ENCODE results near the gene HNF4A. TPM values are rescaled to one million over a fixed set of nuclear protein-coding genes. Genes with fewer than 3 reads are reported as not detected.

HNF4A gene
- polyA plus RNA-seq, 1 experiment = not detected

- Histone ChIP-seq H3K9me3 (ENCODE audit: control insufficient read depth, insufficient read depth, low read length) (no peaks in the 10 kb centered on the region), H3K27me3 (ENCODE audit: control insufficient read depth, insufficient read depth, low read length) (peaks cover 26% of the 10 kb centered on the region), H3K27ac (ENCODE audit: low read depth, low read length) (no peak overlapping the region), H3K4me3 (ENCODE audit: low read depth, low read length) (no peak overlapping the region)
- POLR2A ChIA-PET = no interaction called here
- no peak for DNase-seq (ENCODE audit: low read depth, low spot score)
- TF ChIP-seq CTCF (IDR thresholded peaks at IDR 0.05; ENCODE audit: low read depth, low read length) = no peak
- CTCF ChIA-PET = interaction anchor here (0.8 kb wide), 1 partner anchor 22 kb away, joined by 9 read pairs; no protein-coding TSS in a partner anchor
These were observed 55.1 kb downstream of the HNF4A start for GRCh38 chr20:44410583-44411019.

GRCh38 chr20:44411020-44411756 lies 55.7 kb downstream of the HNF4A start:
- no peak overlapping the region for H3K27ac ChIP-seq (ENCODE audit: low read depth, low read length)
- no peak for DNase-seq (ENCODE audit: low read depth, low spot score)
- POLR2A ChIA-PET = no interaction called here
- TF ChIP-seq CTCF (IDR thresholded peaks at IDR 0.05; ENCODE audit: low read depth, low read length) = no peak
- peaks cover 30% of the 10 kb centered on the region for H3K27me3 ChIP-seq (ENCODE audit: control insufficient read depth, insufficient read depth, low read length)
- H3K4me3 ChIP-seq (ENCODE audit: low read depth, low read length) = no peak overlapping the region
- CTCF ChIA-PET = interaction anchor here (0.8 kb wide), 2 partner anchors 23 to 60 kb away, joined by 3 to 9 read pairs; no protein-coding TSS in a partner anchor
- H3K9me3 ChIP-seq (ENCODE audit: control insufficient read depth, insufficient read depth, low read length) = no peaks in the 10 kb centered on the region

- no peak overlapping the region for H3K27ac ChIP-seq (ENCODE audit: low read depth, low read length)
- no peak overlapping the region for H3K4me3 ChIP-seq (ENCODE audit: low read depth, low read length)
- ChIA-PET CTCF (interaction anchor here (0.8 kb wide), 1 partner anchor 59 kb away, joined by 3 read pairs; no protein-coding TSS in a partner anchor), POLR2A (no interaction called here)
- peaks cover 34% of the 10 kb centered on the region for H3K27me3 ChIP-seq (ENCODE audit: control insufficient read depth, insufficient read depth, low read length)
- DNase-seq (ENCODE audit: low read depth, low spot score) = no peak
- no peak for TF ChIP-seq CTCF (IDR thresholded peaks at IDR 0.05; ENCODE audit: low read depth, low read length)
- H3K9me3 ChIP-seq (ENCODE audit: control insufficient read depth, insufficient read depth, low read length) = no peaks in the 10 kb centered on the region
These were observed 56.4 kb downstream of the HNF4A start for GRCh38 chr20:44411757-44412401.

- no peak for TF ChIP-seq CTCF (IDR thresholded peaks at IDR 0.05; ENCODE audit: low read depth, low read length)
- no peak overlapping the region for H3K27ac ChIP-seq (ENCODE audit: low read depth, low read length)
- no peak overlapping the region for H3K4me3 ChIP-seq (ENCODE audit: low read depth, low read length)
- peaks cover 41% of the 10 kb centered on the region for H3K27me3 ChIP-seq (ENCODE audit: control insufficient read depth, insufficient read depth, low read length)
- H3K9me3 ChIP-seq (ENCODE audit: control insufficient read depth, insufficient read depth, low read length) = no peaks in the 10 kb centered on the region
- DNase-seq (ENCODE audit: low read depth, low spot score) = no peak
- ChIA-PET POLR2A (no interaction called here), CTCF (interaction anchor here (0.8 kb wide), 1 partner anchor 59 kb away, joined by 3 read pairs; no protein-coding TSS in a partner anchor)
These were observed 57.1 kb downstream of the HNF4A start for GRCh38 chr20:44412402-44413144.

All from AG04450 (cell line).